Activated naive CD4-positive, alpha-beta T cell treated with anti-CD3 and anti-CD28 coated beads, Interleukin-2, amount 10 ng/mL, durations not matched to agents 7 days and 5 days (primary cell): ENCODE data around the gene IKZF4.
A peak's percentile ranks its signal among the peaks of the same experiment; 100 is the strongest.
"Not testable (repeated sequence)": the region's sequence is repeated elsewhere in the genome, so short reads cannot be mapped to it uniquely, and the experiment has no call there.

Experiments used
- CTCF ChIA-PET: fragments of 350-600 bp; sonication (Branson Sonifier 250); formaldehyde crosslinking; loops from one replicate; lab custom pipeline; 2021; ENCODE audit warnings: antibody characterized with exemption; lab: Charles Lee
- DNase-seq: peaks from one replicate; pipeline ENCODE4 v3.0.0-alpha.2; 2020
- H3K27ac Mint-ChIP-seq: one replicate; pipeline ENCODE4 v1.8.0; 2021; ENCODE audit warnings: mild to moderate bottlenecking, moderate library complexity, mixed read lengths
- H3K27me3 Mint-ChIP-seq: one replicate; pipeline ENCODE4 v1.8.0; 2021; ENCODE audit warnings: mild to moderate bottlenecking, mixed read lengths
- H3K36me3 Mint-ChIP-seq: one replicate; pipeline ENCODE4 v1.8.0; 2021; ENCODE audit warnings: mixed read lengths
- H3K4me1 Mint-ChIP-seq: one replicate; pipeline ENCODE4 v1.8.0; 2021; ENCODE audit warnings: mixed read lengths
- H3K4me3 Mint-ChIP-seq: one replicate; pipeline ENCODE4 v1.8.0; 2021; ENCODE audit warnings: mild to moderate bottlenecking, moderate library complexity, mixed read lengths
- H3K9me3 Mint-ChIP-seq: one replicate; pipeline ENCODE4 v1.8.0; 2021; ENCODE audit warnings: mixed read lengths

IKZF4 gene

DNA sequence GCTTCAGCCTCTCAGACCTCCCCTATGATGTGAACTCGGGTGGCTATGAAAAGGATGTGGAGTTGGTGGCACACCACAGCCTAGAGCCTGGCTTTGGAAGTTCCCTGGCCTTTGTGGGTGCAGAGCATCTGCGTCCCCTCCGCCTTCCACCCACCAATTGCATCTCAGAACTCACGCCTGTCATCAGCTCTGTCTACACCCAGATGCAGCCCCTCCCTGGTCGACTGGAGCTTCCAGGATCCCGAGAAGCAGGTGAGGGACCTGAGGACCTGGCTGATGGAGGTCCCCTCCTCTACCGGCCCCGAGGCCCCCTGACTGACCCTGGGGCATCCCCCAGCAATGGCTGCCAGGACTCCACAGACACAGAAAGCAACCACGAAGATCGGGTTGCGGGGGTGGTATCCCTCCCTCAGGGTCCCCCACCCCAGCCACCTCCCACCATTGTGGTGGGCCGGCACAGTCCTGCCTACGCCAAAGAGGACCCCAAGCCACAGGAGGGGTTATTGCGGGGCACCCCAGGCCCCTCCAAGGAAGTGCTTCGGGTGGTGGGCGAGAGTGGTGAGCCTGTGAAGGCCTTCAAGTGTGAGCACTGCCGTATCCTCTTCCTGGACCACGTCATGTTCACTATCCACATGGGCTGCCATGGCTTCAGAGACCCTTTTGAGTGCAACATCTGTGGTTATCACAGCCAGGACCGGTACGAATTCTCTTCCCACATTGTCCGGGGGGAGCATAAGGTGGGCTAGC, 13.9 kb downstream of the IKZF4 start:
- Mint-ChIP-seq H3K27ac (no peak overlapping the region), H3K27me3 (no peaks in the 10 kb centered on the region), H3K9me3 (no peaks in the 10 kb centered on the region), H3K4me1 (peaks cover 27% of the 10 kb centered on the region), H3K4me3 (no peak overlapping the region), H3K36me3 (peaks cover 60% of the 10 kb centered on the region)
- CTCF ChIA-PET = no interaction called here
- no peak for DNase-seq

DNA sequence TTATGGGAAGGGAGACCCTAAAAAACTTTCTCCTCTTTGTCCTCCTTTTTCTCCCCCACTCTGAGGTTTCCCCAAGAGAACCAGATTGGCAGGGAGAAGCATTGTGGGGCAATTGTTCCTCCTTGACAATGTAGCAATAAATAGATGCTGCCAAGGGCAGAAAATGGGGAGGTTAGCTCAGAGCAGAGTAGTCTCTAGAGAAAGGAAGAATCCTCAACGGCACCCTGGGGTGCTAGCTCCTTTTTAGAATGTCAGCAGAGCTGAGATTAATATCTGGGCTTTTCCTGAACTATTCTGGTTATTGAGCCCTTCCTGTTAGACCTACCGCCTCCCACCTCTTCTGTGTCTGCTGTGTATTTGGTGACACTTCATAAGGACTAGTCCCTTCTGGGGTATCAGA, 16.3 kb downstream of the IKZF4 start:
- DNase-seq = no peak
- H3K27me3 Mint-ChIP-seq = peaks cover 3% of the 10 kb centered on the region
- CTCF ChIA-PET = interaction anchor here (1.5 kb wide), 1 partner anchor 298 kb away, joined by 6 read pairs; no protein-coding TSS in a partner anchor
- H3K36me3 Mint-ChIP-seq = peaks cover 46% of the 10 kb centered on the region
- peaks cover 30% of the 10 kb centered on the region for H3K4me1 Mint-ChIP-seq
- H3K27ac Mint-ChIP-seq = peak overlapping the region; percentile 69
- no peaks in the 10 kb centered on the region for H3K9me3 Mint-ChIP-seq
- no peak overlapping the region for H3K4me3 Mint-ChIP-seq

DNA sequence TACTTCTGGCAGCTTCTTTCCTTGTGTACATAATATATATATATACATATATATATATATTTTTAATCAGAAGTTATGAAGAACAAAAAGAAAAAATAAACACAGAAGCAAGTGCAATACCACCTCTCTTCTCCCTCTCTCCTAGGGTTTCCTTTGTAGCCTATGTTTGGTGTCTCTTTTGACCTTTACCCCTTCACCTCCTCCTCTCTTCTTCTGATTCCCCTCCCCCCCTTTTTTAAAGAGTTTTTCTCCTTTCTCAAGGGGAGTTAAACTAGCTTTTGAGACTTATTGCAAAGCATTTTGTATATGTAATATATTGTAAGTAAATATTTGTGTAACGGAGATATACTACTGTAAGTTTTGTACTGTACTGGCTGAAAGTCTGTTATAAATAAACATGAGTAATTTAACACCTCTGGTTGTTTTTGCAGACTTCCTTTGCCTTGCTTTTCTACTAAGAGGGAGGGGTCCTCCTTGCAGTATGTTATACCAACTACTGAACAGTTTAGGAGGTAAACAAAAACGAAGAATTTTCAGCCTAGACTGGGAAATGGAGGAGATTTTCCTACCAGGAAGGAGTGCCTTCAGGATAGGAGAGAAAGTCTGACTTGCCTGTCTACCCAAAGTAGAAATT, 17.3 kb downstream of the IKZF4 start:
- peaks cover 3% of the 10 kb centered on the region for H3K27me3 Mint-ChIP-seq
- CTCF ChIA-PET = interaction anchor here (1.5 to 2.1 kb wide), 2 partner anchors 43 to 299 kb away, joined by 6 to 8 read pairs; no protein-coding TSS in a partner anchor
- peak overlapping the region; percentile 9 for H3K27ac Mint-ChIP-seq
- H3K4me3 Mint-ChIP-seq = no peak overlapping the region
- no peaks in the 10 kb centered on the region for H3K9me3 Mint-ChIP-seq
- H3K4me1 Mint-ChIP-seq = peaks cover 35% of the 10 kb centered on the region
- peaks cover 47% of the 10 kb centered on the region for H3K36me3 Mint-ChIP-seq
- no peak for DNase-seq

- CTCF ChIA-PET = interaction anchor here (0.6 to 2.1 kb wide), 11 partner anchors 11 to 301 kb away, joined by 3 to 43 read pairs (median 4); partner anchors contain the start of genes SMARCC2 and SUOX
- Mint-ChIP-seq H3K27ac (peak overlapping the region; percentile 69), H3K9me3 (no peaks in the 10 kb centered on the region), H3K4me3 (peak overlapping the region; percentile 92), H3K27me3 (peaks cover 3% of the 10 kb centered on the region), H3K4me1 (peaks cover 45% of the 10 kb centered on the region), H3K36me3 (peaks cover 53% of the 10 kb centered on the region)
- no peak for DNase-seq
Measured at GRCh38 chr12:56040151-56040550, 19.3 kb downstream of the IKZF4 start.

- DNase-seq = peak; percentile 29
- Mint-ChIP-seq H3K4me1 (peaks cover 49% of the 10 kb centered on the region), H3K9me3 (no peaks in the 10 kb centered on the region), H3K36me3 (peaks cover 47% of the 10 kb centered on the region), H3K27ac (peak overlapping the region; percentile 91), H3K4me3 (peak overlapping the region; percentile 92), H3K27me3 (peaks cover 3% of the 10 kb centered on the region)
- CTCF ChIA-PET = interaction anchor here (1.0 to 2.1 kb wide), 10 partner anchors 12 to 302 kb away, joined by 3 to 43 read pairs (median 4); partner anchors contain the start of genes PA2G4, SMARCC2 and SUOX
Measured at GRCh38 chr12:56040963-56041551, 20.2 kb downstream of the IKZF4 start.

- peak; percentile 95 for DNase-seq
- Mint-ChIP-seq H3K4me3 (peak within 1 kb of the TSS; percentile 92), H3K4me1 (peaks cover 54% of the 10 kb centered on the region), H3K27me3 (peaks cover 3% of the 10 kb centered on the region), H3K9me3 (no peaks in the 10 kb centered on the region), H3K36me3 (peaks cover 44% of the 10 kb centered on the region), H3K27ac (peak within 1 kb of the TSS; percentile 91)
- CTCF ChIA-PET = interaction anchor here (1.1 to 2.1 kb wide), 8 partner anchors 12 to 303 kb away, joined by 3 to 43 read pairs (median 4); partner anchors contain the start of genes PA2G4 and SUOX
Measured at GRCh38 chr12:56041552-56042429, 20.9 kb downstream of the IKZF4 start, which contains the start of gene RPS26. TSS of gene RPS26 (plus strand) at chr12:56041918. CDS start at chr12:56042167, 249 bp downstream.

DNA sequence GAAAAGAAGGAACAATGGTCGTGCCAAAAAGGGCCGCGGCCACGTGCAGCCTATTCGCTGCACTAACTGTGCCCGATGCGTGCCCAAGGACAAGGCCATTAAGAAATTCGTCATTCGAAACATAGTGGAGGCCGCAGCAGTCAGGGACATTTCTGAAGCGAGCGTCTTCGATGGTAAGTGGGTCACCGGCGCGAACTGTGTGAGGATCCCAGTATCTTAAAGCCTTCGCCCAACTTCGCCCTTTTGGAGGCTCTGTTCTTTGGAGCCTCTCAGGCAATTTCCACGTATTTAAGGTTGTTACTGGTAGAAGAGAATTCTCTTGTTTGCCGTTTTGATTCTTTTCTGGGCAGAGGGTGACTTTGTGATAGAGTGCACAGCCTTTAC, 21.6 kb downstream of the IKZF4 start:
- peak; percentile 30 for DNase-seq
- peaks cover 44% of the 10 kb centered on the region for H3K36me3 Mint-ChIP-seq
- H3K9me3 Mint-ChIP-seq, H3K27me3 Mint-ChIP-seq, CTCF ChIA-PET: not testable (repeated sequence)
- H3K4me3 Mint-ChIP-seq = peak overlapping the region; percentile 92
- H3K27ac Mint-ChIP-seq = peak overlapping the region; percentile 91
- H3K4me1 Mint-ChIP-seq = peaks cover 56% of the 10 kb centered on the region

DNA sequence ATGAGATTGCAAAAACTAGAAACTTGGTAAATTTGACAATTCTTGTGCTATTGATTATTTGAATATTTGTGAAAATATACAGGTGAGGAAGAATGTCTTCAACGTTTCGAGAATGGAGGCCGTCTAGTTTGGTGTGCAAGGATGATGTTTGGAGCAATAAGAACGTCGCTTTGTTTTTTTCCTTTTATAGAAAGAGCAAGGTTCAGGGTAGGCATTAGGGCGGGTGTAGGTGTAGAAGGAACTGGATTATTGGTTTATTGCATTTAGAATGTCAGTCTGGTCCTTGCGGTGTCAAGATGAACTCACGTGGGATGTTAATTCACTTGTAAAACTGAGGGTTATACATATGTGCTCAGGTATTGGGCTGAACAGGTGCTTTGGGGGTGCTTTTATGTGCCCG, 22.0 kb downstream of the IKZF4 start:
- Mint-ChIP-seq H3K9me3 (no peaks in the 10 kb centered on the region), H3K27ac (peak overlapping the region; percentile 91), H3K36me3 (peaks cover 42% of the 10 kb centered on the region), H3K4me3 (peak overlapping the region; percentile 92), H3K4me1 (peaks cover 53% of the 10 kb centered on the region), H3K27me3 (peaks cover 3% of the 10 kb centered on the region)
- CTCF ChIA-PET = no interaction called here
- DNase-seq = no peak

DNA sequence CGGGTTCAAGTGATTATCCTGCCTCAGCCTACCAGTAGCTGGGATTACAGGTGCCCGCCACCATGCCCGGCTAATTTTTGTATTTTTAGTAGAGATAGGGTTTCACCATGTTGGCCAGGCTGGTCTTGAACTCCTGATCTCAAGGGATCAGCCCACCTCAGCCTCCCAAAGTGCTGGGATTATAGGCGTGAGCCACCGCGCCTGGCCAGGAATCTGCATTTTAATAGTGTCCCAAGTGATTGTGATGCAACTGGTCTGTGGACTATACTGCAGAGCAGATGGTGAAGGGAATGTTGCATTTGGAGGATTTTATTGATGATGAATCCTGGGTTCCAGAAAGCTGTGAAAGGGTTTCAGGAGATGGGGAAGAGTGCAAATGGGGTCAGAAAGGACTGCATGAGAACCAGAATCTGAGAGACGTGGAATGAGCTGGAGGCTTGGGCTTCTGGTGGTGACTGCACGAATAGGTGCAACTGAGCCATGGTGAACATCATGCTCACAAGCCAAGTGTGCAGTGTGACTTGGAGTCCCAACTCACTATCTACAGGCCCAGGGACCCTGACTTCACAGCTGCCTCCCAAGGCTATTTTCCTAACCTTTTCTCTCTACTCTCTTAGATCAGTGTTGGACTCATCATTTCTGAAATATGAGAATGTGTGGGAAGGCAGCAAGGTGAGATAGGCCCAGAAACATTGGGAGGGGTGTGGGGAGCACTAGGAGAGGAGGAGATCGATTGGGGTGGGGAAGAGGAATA, 25.4 kb downstream of the IKZF4 start:
- no peak overlapping the region for H3K4me3 Mint-ChIP-seq
- peaks cover 32% of the 10 kb centered on the region for H3K4me1 Mint-ChIP-seq
- H3K36me3 Mint-ChIP-seq = peaks cover 32% of the 10 kb centered on the region
- H3K27ac Mint-ChIP-seq = peak overlapping the region; percentile 2
- no peak for DNase-seq
- CTCF ChIA-PET = interaction anchor here (0.8 to 4.6 kb wide), 10 partner anchors 37 to 308 kb away, joined by 3 to 34 read pairs (median 4); partner anchors contain the start of genes ESYT1, PA2G4, RPL41 and SARNP
- peaks cover 3% of the 10 kb centered on the region for H3K27me3 Mint-ChIP-seq
- H3K9me3 Mint-ChIP-seq = no peaks in the 10 kb centered on the region

DNA sequence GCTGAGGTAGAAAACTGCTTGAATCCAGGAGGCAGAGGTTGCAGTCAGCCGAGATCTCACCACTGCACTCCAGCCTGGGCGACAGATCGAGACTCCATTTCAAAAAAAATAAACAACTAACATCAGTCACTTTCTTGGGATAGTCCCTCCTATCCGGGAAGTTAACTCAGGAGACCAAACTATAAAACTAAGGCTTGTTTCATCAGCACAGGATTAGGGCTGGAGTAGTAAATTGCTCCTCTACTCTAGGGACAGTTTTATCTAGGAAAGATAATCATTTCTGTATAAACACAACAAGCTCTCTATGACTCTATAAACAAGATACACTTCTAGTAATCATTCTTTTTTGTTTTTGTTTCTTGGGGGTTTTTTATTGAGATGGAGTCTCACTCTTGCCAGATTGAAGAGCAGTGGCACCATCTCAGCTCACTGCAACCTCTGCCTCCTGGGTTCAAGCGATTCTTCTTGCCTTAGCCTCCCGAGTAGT, 32.6 kb downstream of the IKZF4 start:
- H3K9me3 Mint-ChIP-seq = peaks cover 5% of the 10 kb centered on the region
- H3K27me3 Mint-ChIP-seq = peaks cover 10% of the 10 kb centered on the region
- H3K4me1 Mint-ChIP-seq = peaks cover 11% of the 10 kb centered on the region
- no peak overlapping the region for H3K27ac Mint-ChIP-seq
- CTCF ChIA-PET = interaction anchor here (0.9 to 1.5 kb wide), 2 partner anchors 17 to 58 kb away, joined by 3 to 7 read pairs; no protein-coding TSS in a partner anchor
- H3K4me3 Mint-ChIP-seq = no peak overlapping the region
- no peaks in the 10 kb centered on the region for H3K36me3 Mint-ChIP-seq
- DNase-seq = no peak

GRCh38 chr12:56059964-56060363, 39.1 kb downstream of the IKZF4 start:
- H3K27ac Mint-ChIP-seq, H3K4me3 Mint-ChIP-seq, DNase-seq, H3K9me3 Mint-ChIP-seq, H3K36me3 Mint-ChIP-seq: not testable (repeated sequence)
- peaks cover 35% of the 10 kb centered on the region for H3K27me3 Mint-ChIP-seq
- CTCF ChIA-PET = interaction anchor here (0.9 kb wide), 1 partner anchor 64 kb away, joined by 4 read pairs; no protein-coding TSS in a partner anchor
- peaks cover 11% of the 10 kb centered on the region for H3K4me1 Mint-ChIP-seq

- CTCF ChIA-PET = interaction anchor here (1.0 to 1.5 kb wide), 4 partner anchors 10 to 66 kb away, joined by 3 to 7 read pairs (median 4); no protein-coding TSS in a partner anchor
- H3K27me3 Mint-ChIP-seq = peaks cover 35% of the 10 kb centered on the region
- no peak overlapping the region for H3K4me3 Mint-ChIP-seq
- no peak overlapping the region for H3K27ac Mint-ChIP-seq
- H3K9me3 Mint-ChIP-seq = no peaks in the 10 kb centered on the region
- H3K4me1 Mint-ChIP-seq = peaks cover 2% of the 10 kb centered on the region
- H3K36me3 Mint-ChIP-seq = no peaks in the 10 kb centered on the region
- DNase-seq = no peak
Measured at GRCh38 chr12:56061982-56062381, 41.1 kb downstream of the IKZF4 start.
